Activated CD8-positive, alpha-beta memory T cell treated with anti-CD3 and anti-CD28 coated beads for 24 hours (primary cell): ENCODE data around the gene AREG.

Experiments
- DNase-seq: peaks from one replicate; pipeline ENCODE4 v3.0.0-alpha.2; 2020

Gene AREG

GRCh38 chr4:74433541-74434172 is 11.3 kb upstream of the AREG start:
- no peak for DNase-seq

- DNase-seq, result no peak
Measured at GRCh38 chr4:74435296-74435695, 9.6 kb upstream of the AREG start.

GRCh38 chr4:74437866-74438265 is 7.1 kb upstream of the AREG start:
- DNase-seq, result no peak

GRCh38 chr4:74438661-74439060 is 6.3 kb upstream of the AREG start:
- no peak for DNase-seq

- no peak for DNase-seq
Measured at GRCh38 chr4:74439952-74440351, 5.0 kb upstream of the AREG start.

- no peak for DNase-seq
Measured at GRCh38 chr4:74440356-74440755, 4.6 kb upstream of the AREG start.

GRCh38 chr4:74441744-74442143 is 3.2 kb upstream of the AREG start:
- DNase-seq, result no peak

GRCh38 chr4:74446193-74446868 is 1.4 kb downstream of the AREG start:
- DNase-seq, result no peak

GRCh38 chr4:74446896-74447295 is 2.0 kb downstream of the AREG start:
- no peak for DNase-seq

- no peak for DNase-seq
Measured at GRCh38 chr4:74447636-74448233, 2.8 kb downstream of the AREG start.

- no peak for DNase-seq
Measured at GRCh38 chr4:74449571-74450297, 4.8 kb downstream of the AREG start.

- no peak for DNase-seq
Measured at GRCh38 chr4:74450298-74450683, 5.4 kb downstream of the AREG start.

GRCh38 chr4:74451214-74451661 is 6.3 kb downstream of the AREG start:
- no peak for DNase-seq

GRCh38 chr4:74453037-74453635 is 8.2 kb downstream of the AREG start:
- DNase-seq, result no peak

GRCh38 chr4:74453829-74454742 is 9.2 kb downstream of the AREG start:
- no peak for DNase-seq

- no peak for DNase-seq
Measured at GRCh38 chr4:74455361-74456055, 10.6 kb downstream of the AREG start.

GRCh38 chr4:74456056-74456744 is 11.3 kb downstream of the AREG start:
- DNase-seq, result no peak

GRCh38 chr4:74456849-74457395 is 12.0 kb downstream of the AREG start:
- DNase-seq, result no peak

GRCh38 chr4:74460833-74461232 is 15.9 kb downstream of the AREG start:
- DNase-seq, result no peak

GRCh38 chr4:74463123-74463522 is 18.2 kb downstream of the AREG start:
- DNase-seq, result no peak

GRCh38 chr4:74464291-74464690 is 19.4 kb downstream of the AREG start:
- no peak for DNase-seq
